Forelimb muscle (tissue), 1 donor: Measurements from ENCODE around the gene PGPEP1. TPM values are rescaled to one million over a fixed set of nuclear protein-coding genes. Genes with fewer than 3 reads are reported as not detected.
A peak's percentile ranks its signal among the peaks of the same experiment; 100 is the strongest.
"Not testable (repeated sequence)": the region's sequence is repeated elsewhere in the genome, so short reads cannot be mapped to it uniquely, and the experiment has no call there.

ENCODE experiments used
- DNase-seq: peaks from one replicate; pipeline ENCODE4 v3.0.0-alpha.2; 2013; ENCODE audit warnings: low read depth
- polyA plus RNA-seq: library from polyadenylated mRNA; unstranded; fragments of 120-200 nt; gene quantifications from one replicate; pipeline ENCODE4 v1.2.1, GENCODE V29; 2013; ENCODE audit not compliant: insufficient read length

The PGPEP1 gene
- polyA plus RNA-seq, 1 donor = 8.1 TPM

DNA sequence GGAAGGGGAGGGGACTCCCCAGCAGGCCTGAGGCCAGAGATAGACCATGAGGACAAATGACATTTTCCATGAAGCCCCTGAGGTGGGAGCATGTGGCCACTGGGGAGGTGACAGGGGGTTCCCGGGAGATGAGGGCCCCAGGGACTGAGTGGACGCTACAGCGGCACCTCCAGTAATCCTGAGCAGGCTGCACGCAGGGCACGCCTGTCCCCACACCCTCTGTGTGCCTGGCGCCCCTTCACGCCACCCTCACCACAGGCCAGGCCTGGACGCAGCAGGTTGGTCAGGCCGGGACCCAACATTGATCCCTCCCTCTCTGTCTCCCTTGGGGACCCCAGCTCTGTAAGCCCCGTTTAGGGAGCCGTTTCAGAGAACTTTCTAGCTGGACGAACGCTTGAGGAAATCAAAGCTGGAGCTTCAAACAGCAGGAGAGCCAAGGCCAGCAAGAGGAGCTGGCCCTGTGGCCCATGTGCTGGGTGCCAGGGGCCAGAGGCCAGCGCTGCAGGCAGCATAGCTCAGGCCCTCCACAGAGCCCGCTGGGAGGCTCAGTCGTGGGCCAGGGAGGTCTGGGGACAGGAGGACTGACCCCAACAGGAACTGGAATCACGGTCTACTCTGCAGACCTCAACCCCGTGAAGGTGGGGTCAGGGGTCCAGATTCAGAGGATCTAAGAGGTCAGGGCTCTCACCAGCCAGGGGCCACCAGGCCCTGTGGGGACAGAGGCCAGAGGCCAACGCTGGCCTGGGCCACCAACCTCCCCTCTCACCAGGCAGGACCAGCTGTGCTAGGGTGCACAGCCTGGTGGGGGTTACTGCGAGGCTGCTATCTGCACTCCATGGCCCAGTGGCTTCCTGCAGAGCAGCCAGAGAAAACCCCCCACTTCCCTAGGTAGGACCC, 32.1 kb upstream of the PGPEP1 start:
- DNase-seq = no peak

GRCh38 chr19:18308948-18309325, 31.5 kb upstream of the PGPEP1 start:
- no peak for DNase-seq

- DNase-seq = no peak
These were observed 30.8 kb upstream of the PGPEP1 start for GRCh38 chr19:18309525-18310064.

DNA sequence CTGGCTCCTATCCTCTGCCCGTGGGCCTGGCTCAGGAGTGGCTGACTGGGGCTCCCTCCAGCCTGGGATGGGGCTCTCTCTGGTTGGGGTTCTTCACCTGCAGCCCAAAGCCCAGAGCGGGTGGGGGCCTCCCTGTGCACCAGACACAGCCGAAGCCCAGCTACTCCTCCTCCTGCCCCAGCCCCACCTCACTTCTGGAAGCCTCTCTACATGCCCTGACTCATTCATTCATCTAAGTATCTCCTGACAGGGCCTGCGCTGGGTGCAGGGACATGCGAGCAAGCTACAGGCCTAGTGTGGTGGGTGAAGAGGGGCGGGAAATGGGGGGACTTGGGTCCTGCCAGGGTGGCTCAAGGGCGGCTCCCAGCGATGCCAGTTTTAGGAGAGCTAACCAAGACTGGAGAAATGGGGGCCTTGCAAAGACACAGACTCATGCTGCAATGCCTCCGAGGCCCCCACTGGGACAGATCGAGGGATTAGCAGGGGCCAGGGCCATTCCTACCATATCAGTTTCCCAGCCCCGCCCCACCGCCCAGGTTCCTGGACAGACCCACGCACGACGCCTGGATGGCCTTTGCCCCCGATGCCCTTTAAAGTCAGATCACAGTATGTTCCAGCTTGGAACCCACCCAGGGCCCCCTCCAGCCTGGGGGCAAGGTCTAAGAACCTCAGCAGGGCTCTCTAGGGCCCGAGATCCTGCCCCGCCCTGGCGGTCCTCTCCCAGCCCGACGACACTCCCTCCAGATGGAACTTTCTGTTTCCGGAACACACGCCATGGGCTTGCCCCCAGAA, 30.1 kb upstream of the PGPEP1 start:
- no peak for DNase-seq

DNA sequence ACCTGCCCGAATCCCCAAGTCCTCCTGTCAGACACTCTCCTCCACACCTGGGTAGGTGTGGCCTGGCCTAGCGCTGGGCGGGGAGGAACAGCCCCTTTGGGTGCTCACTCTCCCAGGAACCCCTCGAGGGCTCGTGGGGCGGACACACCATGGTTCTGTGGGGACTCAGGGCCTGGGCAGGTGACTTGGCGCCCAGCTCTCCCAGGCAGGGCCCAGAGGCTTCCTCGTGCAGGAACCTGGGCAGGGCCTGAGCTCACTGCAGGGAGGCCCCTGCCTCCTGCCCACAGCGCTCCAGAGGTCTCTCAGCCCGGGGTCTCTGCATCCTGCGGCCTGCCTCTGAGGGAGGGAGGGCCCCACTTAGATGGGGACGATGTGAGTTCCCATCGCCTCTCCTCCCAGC, 29.4 kb upstream of the PGPEP1 start:
- no peak for DNase-seq

DNA sequence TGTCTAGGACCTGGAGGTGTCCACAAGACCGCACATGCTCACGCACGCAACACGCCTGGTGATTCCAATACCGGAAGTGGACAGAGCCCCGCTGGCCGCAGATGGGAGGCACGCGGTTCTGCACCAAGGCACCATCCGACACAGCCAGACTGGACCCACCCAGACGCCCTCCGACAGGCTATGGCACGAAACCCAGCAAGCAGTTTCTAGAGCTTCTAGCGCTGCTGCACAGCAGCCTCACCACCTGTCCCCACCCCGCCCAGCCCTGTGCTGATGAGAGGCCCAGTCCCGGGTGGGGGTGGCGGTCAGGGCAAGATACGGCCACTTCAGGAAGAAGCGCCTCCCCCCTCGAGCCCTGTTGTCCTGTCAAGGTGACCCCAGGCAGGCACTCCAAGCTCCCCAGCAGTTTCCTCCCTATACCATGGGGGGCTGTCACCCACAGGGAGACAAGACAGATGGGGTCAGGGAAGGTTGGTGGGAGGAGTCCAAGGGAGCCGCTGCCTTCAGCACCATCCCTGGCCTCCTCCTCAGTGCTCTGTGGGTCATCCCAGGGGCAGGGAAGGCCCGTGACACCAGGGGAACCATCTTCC, 28.8 kb upstream of the PGPEP1 start:
- DNase-seq = no peak

DNA sequence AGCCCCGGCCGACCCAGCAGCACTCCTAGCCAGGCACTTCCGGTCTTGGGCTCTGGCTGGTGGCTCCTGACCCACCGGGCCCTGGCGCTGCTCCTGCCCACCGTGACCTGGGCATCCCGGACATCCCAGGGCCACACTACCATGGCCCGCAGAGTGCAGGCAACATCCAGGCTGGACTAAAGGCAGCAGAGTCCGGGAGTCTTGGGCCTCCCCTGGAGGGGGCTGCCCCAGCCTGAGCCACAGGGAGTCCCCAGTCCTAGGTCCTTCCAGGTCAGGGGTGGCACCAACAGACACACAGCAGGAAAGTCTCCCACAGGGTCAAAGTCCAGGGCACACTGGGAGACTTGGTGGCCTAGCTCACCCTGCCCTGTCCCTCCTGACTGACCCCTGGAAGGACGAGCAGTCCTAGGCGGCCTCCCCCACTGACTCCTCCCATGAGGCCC, 28.3 kb upstream of the PGPEP1 start:
- DNase-seq = no peak

GRCh38 chr19:18313398-18313797, 27.0 kb upstream of the PGPEP1 start:
- DNase-seq = no peak

- DNase-seq = no peak
These were observed 22.2 kb upstream of the PGPEP1 start for GRCh38 chr19:18317961-18318800.

GRCh38 chr19:18319591-18320135, 20.7 kb upstream of the PGPEP1 start:
- DNase-seq = no peak

GRCh38 chr19:18320865-18321733, 19.3 kb upstream of the PGPEP1 start:
- no peak for DNase-seq

GRCh38 chr19:18321734-18322102, 18.7 kb upstream of the PGPEP1 start:
- no peak for DNase-seq

GRCh38 chr19:18322318-18322758, 18.1 kb upstream of the PGPEP1 start:
- DNase-seq = no peak

GRCh38 chr19:18322759-18323460, 17.5 kb upstream of the PGPEP1 start, which contains the start of gene LSM4:
TSS of gene LSM4 (minus strand) at chr19:18323076. CDS start at chr19:18323020, 56 bp downstream.
- DNase-seq = peak; percentile 89

- not testable (repeated sequence) for DNase-seq
These were observed 16.0 kb upstream of the PGPEP1 start for GRCh38 chr19:18324373-18324731.

DNA sequence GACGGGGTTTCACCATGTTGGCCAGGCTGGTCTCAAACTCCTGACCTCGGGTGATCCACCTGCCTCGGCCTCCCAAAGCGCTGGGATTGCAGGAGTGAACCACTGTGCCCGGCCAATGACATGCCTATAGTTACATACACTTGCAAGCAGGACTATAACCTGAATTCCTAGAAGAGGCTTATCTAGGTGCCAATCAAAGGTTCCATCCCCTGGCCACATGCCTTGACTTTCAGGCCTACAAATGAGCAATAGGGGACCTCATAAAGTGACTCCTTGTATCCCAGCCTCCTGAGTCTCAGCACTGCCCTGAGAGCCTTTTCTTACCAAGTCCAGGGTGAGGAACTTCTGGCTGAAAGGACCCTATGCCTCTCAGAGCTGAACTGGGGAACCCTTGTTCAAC, 13.6 kb upstream of the PGPEP1 start:
- no peak for DNase-seq

- DNase-seq = peak; percentile 98
These were observed 11.9 kb upstream of the PGPEP1 start for GRCh38 chr19:18328340-18329034.

GRCh38 chr19:18329035-18329376, 11.4 kb upstream of the PGPEP1 start:
- no peak for DNase-seq

GRCh38 chr19:18330868-18331267, 9.5 kb upstream of the PGPEP1 start:
- no peak for DNase-seq
